Parathyroid adenoma (tissue), 2 donors: ENCODE data around the gene FTCDNL1.

Source experiments
- H2AFZ ChIP-seq: fragments of 300-600 bp; sonication (generic); one replicate; pipeline ENCODE4 v1.7.0; 2017; ENCODE audit warnings: antibody characterized with exemption, mild to moderate bottlenecking
- H3K27ac ChIP-seq: fragments of 300-600 bp; sonication (generic); one replicate; pipeline ENCODE4 v1.7.0; 2017
- H3K27me3 ChIP-seq: fragments of 300-600 bp; sonication (generic); one replicate; pipeline ENCODE4 v1.7.0; 2017; ENCODE audit warnings: low read length; ENCODE audit not compliant: control insufficient read depth, insufficient read depth
- H3K36me3 ChIP-seq: fragments of 300-600 bp; sonication (generic); one replicate; pipeline ENCODE4 v1.7.0; 2017; ENCODE audit warnings: low read length; ENCODE audit not compliant: control insufficient read depth, insufficient read depth
- H3K4me1 ChIP-seq: fragments of 300-600 bp; sonication (generic); one replicate; pipeline ENCODE4 v1.7.0; 2017; ENCODE audit warnings: control low read depth
- H3K4me2 ChIP-seq: fragments of 300-600 bp; sonication (generic); one replicate; pipeline ENCODE4 v1.7.0; 2017; ENCODE audit warnings: low read length
- H3K4me3 ChIP-seq: fragments of 300-600 bp; sonication (generic); one replicate; pipeline ENCODE4 v1.7.0; 2017; ENCODE audit warnings: low read depth, low read length
- H3K79me2 ChIP-seq: fragments of 300-600 bp; sonication (generic); one replicate; pipeline ENCODE4 v1.7.0; 2017; ENCODE audit warnings: control low read depth
- H3K9ac ChIP-seq: fragments of 300-600 bp; sonication (generic); one replicate; pipeline ENCODE4 v1.7.0; 2017; ENCODE audit warnings: mild to moderate bottlenecking
- H3K9me3 ChIP-seq: fragments of 300-600 bp; sonication (generic); one replicate; pipeline ENCODE4 v1.7.0; 2017; ENCODE audit warnings: low read length; ENCODE audit not compliant: control insufficient read depth
- TF ChIP-seq, protein P1 (sequence below): fragments of 300-600 bp; sonication (generic); IDR thresholded peaks from one replicate; pipeline ENCODE4 v1.7.0; 2017; ENCODE audit warnings: antibody characterized with exemption, mild to moderate bottlenecking
- donor health status: primary hyperparathyroidism.

The FTCDNL1 gene

DNA sequence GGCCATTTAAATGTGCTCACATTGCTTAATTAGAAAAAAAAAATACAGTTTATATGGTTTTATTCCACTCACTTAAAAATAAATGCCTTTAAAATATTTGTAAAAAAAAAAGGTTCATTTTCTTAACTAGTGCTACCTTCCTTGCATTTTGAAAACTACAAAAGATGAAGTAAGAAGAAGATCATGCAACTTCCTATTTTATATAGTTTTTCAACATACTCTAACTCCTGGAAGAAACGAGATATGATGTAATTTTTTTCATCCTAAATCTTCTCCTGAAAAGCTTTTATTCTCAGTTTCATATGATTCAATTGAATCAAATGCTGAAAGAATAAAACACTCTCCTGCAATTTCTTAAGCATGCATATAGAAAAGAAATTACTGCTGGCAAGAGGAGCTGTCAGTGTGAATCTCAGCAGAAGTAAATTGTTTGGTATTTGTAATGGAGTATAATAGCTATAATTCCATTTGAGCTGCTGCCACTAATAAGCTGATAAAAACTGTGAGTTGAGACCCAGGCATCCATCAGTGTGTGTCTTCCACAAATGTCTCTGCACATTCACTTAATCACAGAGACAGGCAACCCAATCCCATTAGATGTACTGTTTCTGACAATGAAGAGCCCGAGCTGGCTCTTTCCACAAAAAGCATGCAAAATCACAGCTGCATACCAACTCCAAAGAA, 3.7 kb downstream of the FTCDNL1 start:
- no peak overlapping the region for H3K4me3 ChIP-seq
- H3K27me3 ChIP-seq, result no peaks in the 10 kb centered on the region
- H3K79me2 ChIP-seq, result no peaks in the 10 kb centered on the region
- H3K4me2 ChIP-seq, result no peak overlapping the region
- H2AFZ ChIP-seq, result no peak overlapping the region
- no peaks in the 10 kb centered on the region for H3K36me3 ChIP-seq
- H3K27ac ChIP-seq, result no peak overlapping the region
- H3K9me3 ChIP-seq, result no peaks in the 10 kb centered on the region
- TF ChIP-seq, protein P1, sequence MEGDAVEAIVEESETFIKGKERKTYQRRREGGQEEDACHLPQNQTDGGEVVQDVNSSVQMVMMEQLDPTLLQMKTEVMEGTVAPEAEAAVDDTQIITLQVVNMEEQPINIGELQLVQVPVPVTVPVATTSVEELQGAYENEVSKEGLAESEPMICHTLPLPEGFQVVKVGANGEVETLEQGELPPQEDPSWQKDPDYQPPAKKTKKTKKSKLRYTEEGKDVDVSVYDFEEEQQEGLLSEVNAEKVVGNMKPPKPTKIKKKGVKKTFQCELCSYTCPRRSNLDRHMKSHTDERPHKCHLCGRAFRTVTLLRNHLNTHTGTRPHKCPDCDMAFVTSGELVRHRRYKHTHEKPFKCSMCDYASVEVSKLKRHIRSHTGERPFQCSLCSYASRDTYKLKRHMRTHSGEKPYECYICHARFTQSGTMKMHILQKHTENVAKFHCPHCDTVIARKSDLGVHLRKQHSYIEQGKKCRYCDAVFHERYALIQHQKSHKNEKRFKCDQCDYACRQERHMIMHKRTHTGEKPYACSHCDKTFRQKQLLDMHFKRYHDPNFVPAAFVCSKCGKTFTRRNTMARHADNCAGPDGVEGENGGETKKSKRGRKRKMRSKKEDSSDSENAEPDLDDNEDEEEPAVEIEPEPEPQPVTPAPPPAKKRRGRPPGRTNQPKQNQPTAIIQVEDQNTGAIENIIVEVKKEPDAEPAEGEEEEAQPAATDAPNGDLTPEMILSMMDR, result no peak
- no peaks in the 10 kb centered on the region for H3K4me1 ChIP-seq
- no peak overlapping the region for H3K9ac ChIP-seq

DNA sequence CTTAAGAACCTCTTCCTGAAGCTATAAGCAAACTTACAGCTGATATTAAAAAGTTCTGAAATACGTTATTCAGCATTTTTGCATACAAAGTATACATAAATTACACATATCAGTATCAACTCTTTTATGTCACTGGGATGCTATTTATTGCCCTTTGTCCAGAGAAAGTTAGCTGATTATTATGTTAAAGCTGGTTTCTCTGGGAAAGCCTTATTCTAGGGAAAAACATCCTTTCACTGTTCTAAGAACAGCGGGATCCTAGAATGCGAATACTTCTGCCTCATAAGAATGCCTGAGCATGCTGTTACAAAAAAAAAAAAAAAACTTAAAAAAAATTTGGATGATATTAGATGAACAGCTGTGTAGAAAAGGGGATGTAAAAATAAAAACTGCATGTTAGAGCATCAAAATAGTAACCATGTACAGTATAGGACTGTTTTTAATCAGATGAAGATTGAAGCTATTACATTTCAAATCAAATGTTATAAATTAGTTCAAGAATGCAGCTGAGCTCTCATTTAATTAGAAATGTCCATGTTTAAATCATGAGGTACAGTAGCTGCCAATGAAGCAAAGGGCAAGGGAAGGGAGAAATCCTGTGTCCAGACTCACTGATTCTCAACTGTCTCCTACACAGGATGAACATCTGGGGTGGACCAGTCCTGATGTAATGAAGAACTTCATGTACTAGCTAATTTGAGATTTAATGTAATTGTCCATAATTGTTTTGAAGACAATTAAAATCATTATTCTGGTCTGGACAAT, 8.2 kb downstream of the FTCDNL1 start:
- Histone ChIP-seq H3K27me3 (no peaks in the 10 kb centered on the region), H3K4me1 (no peaks in the 10 kb centered on the region), H3K9me3 (no peaks in the 10 kb centered on the region), H3K4me2 (no peak overlapping the region), H3K27ac (no peak overlapping the region), H2AFZ (no peak overlapping the region), H3K36me3 (no peaks in the 10 kb centered on the region), H3K79me2 (no peaks in the 10 kb centered on the region), H3K4me3 (no peak overlapping the region), H3K9ac (no peak overlapping the region)
- TF ChIP-seq, protein P1, result no peak

DNA sequence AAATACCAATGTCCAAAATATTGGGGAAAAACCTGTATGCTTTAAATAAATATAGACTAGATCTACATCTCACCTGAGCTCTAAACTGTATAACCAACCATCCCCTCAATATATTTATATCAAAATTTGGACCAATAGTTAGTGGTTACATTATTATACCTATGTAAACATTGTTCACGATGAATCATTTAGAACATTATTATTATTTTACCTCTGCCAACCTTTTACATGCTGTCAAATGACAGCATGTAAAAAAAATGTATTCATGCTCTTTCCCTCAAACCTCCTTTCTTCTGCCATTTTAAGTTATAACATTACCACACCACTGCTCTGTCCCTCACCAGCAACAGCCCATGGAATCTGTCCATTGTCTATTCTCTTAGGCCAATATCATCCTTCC, 9.6 kb downstream of the FTCDNL1 start:
- Histone ChIP-seq H3K4me2 (no peak overlapping the region), H3K79me2 (no peaks in the 10 kb centered on the region), H2AFZ (no peak overlapping the region), H3K4me3 (no peak overlapping the region), H3K9me3 (no peaks in the 10 kb centered on the region), H3K9ac (no peak overlapping the region), H3K4me1 (no peaks in the 10 kb centered on the region), H3K27me3 (no peaks in the 10 kb centered on the region), H3K36me3 (no peaks in the 10 kb centered on the region), H3K27ac (no peak overlapping the region)
- TF ChIP-seq, protein P1, result no peak

DNA sequence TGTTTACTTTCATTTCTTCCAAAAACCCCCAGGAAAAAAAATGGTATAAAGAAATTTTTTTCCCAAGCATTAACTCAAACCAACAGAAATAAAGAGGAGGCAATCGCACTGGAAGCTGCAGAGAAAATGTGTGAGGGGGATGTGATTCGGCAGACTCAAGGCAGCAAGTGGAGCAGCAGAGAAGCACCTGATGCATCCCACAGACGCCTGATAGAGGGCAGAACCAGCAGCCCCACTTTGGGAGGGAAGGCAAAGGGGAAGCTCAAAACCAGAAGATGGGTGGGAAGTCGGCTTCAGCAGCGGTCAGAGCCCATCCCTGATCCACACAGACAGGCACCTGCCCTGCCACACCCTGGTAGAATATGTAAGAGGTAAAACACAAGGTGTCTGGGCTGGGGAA, 12.6 kb downstream of the FTCDNL1 start:
- Histone ChIP-seq H3K36me3 (no peaks in the 10 kb centered on the region), H3K9me3 (no peaks in the 10 kb centered on the region), H3K27me3 (no peaks in the 10 kb centered on the region), H3K4me1 (no peaks in the 10 kb centered on the region), H3K27ac (no peak overlapping the region), H3K9ac (no peak overlapping the region), H3K4me3 (no peak overlapping the region), H2AFZ (no peak overlapping the region), H3K4me2 (no peak overlapping the region), H3K79me2 (no peaks in the 10 kb centered on the region)
- TF ChIP-seq, protein P1, result no peak
